Dendritic cell treated with granulocyte-macrophage colony-stimulating factor and Interleukin-4, amounts not matched to agents 40 ng/mL and 50 ng/mL, for 4 days (primary cell): ENCODE results near the gene AQP7.
"Not testable (repeated sequence)": the region's sequence is repeated elsewhere in the genome, so short reads cannot be mapped to it uniquely, and the experiment has no call there.

ENCODE experiments used
- H3K27ac Mint-ChIP-seq: one replicate; pipeline ENCODE4 v1.8.0; 2022; ENCODE audit warnings: mild to moderate bottlenecking, mixed read lengths
- H3K27me3 Mint-ChIP-seq: one replicate; pipeline ENCODE4 v1.8.0; 2022; ENCODE audit warnings: mild to moderate bottlenecking, mixed read lengths
- H3K36me3 Mint-ChIP-seq: one replicate; pipeline ENCODE4 v1.8.0; 2022; ENCODE audit warnings: low read depth, mixed read lengths
- H3K4me1 Mint-ChIP-seq: one replicate; pipeline ENCODE4 v1.8.0; 2022; ENCODE audit warnings: low read depth, mixed read lengths
- H3K4me3 Mint-ChIP-seq: one replicate; pipeline ENCODE4 v1.8.0; 2022; ENCODE audit warnings: mild to moderate bottlenecking, moderate library complexity, mixed read lengths
- H3K9me3 Mint-ChIP-seq: one replicate; pipeline ENCODE4 v1.8.0; 2022; ENCODE audit warnings: mixed read lengths
- intact Hi-C: fragments of 100-400 bp; cut with micrococcal nuclease; formaldehyde crosslinking; loops from one replicate; pipeline ENCODE4 v1.15.0; 2022

AQP7 gene

DNA sequence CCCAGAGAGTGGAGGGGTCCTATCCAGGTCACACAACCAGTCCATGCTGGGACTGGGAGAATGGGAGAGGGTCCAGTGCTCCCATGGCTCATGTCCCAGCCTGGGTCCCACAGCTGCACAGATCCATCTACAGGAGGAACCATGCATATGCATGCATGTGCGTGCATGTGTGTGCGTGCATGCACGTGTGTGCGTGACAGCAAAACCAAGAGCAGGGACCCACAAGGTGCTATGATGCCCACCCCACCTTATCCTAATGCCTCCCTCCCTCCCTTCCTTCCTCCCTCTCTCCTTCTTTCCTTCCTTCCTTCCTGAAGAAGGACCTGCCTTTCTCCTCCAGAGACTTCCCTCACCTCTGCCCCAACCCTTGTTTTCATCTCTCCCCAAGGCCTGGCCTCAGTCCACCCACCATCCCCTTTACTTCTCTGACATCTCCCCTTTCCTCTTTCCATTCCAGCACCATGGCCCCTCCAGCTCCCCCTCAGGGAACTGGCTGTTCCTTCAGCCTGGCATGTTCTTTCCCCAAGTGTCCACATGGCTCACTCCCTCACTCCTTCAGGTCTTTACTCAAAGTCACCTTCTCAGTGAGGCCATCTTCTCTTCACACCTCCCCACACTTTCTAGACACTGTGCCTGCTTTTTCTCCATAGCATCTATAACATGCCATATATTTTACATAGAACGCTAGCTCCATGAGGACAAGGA is 21.8 kb downstream of the AQP7 start:
- H3K27ac Mint-ChIP-seq = no peak overlapping the region
- H3K4me1 Mint-ChIP-seq = peaks cover 8% of the 10 kb centered on the region
- H3K27me3 Mint-ChIP-seq = no peaks in the 10 kb centered on the region
- intact Hi-C loops = no loop called here
- H3K9me3 Mint-ChIP-seq = no peaks in the 10 kb centered on the region
- no peaks in the 10 kb centered on the region for H3K36me3 Mint-ChIP-seq
- no peak overlapping the region for H3K4me3 Mint-ChIP-seq

DNA sequence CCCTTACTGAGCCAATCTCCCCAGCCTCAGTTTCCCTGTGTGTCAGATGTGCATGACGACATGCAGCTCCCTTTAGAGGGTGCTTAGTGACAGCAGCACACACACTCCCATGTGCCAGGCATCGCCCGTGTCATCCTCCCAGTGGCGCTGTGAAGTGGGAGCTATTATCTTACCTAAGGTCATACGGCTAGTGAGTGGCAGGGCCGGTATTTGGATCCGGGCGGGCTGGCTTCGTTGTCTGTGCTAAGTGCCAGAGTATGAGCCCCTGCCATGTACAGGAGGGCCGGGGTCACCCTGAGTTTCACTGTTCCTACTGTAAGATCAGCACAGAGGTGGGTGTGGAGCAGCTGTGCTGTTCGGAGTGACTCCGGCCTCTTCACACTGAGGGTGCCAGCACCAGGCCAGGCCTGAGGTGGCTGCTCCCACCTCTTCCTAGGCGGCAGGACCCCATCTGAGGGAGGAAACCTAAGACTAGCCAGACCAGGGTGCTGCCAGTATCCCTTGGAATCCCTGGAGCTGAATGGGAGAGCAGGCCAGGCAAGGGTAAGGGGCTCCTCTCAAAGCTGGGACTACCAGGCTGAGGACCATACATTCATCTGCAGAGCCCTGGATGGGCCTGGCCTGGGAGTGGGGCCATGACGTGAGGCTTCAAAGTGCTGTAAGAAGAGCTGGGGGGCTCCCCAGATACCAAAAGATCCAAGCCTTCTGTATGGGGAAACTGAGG is 22.5 kb downstream of the AQP7 start:
- Mint-ChIP-seq H3K9me3 (no peaks in the 10 kb centered on the region), H3K4me3 (no peak overlapping the region), H3K36me3 (no peaks in the 10 kb centered on the region), H3K27ac (no peak overlapping the region), H3K4me1 (peaks cover 14% of the 10 kb centered on the region), H3K27me3 (no peaks in the 10 kb centered on the region)
- intact Hi-C loops = loop anchor here (10.0 kb wide), 2 partner anchors 85 to 135 kb away; no protein-coding TSS in a partner anchor

DNA sequence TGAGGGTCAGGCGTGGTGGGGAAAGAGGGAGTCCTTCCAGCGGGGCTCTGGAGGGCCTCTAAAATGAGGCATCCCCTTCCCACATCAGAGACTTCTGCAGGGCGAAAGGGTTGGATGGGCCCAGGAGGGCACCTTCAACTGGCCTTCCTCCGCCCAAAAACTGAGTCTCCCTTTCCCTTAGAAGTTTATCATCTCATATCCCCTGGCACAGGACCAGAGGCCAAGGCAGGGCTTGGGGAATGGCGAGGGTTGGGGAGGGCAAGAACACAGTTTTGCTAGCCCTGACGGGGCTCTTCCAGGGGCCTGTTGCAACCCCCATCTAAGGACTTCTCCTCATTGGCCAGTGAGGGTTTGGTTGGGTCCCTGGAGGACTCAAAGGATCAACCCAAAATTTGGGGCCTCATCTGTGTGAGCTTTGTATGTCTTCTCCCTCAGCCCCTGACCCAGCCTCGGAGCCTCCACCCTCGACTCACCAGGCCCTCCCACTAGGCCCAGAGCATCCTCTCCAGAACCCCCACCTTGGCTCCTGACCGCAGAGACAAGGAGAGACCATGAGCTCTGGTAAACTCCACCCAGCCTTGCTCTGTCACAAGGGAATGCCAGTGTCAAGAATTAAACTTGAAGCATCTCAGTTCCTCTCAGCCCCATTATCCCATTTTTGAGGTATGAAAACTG is 24.1 kb downstream of the AQP7 start:
- intact Hi-C loops = loop anchor here (10.0 kb wide), 2 partner anchors 87 to 137 kb away; no protein-coding TSS in a partner anchor

DNA sequence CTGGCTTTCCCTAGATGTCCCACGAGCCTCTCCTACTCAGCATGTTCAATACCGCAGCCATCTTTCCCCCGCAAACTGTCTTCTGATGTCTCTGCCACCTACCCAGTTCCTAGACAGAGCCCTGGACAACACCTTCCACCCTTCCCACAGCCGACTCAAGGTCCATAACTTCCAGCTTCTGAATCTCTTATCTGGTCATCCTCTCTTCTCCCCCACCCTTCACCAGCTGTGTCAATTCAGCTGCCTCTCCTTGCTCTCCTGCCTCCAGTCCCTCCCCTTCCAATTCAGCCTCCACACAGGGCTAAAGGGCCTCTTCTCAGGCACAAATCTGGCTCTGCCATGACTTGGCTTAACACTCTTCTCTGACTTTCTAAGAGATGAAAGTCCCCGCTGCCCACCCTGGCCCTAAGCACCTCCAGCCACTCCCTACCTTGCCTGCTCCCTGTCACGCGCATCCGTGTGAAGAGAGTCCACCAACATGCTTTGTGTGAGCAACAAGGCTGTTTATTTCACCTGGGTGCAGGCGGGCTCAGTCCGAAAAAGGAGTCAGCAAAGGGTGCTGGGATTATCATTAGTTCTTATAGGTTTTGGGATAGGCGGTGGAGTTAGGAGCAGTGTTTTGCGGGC is 25.2 kb downstream of the AQP7 start:
- intact Hi-C loops = loop anchor here (10.0 kb wide), 2 partner anchors 88 to 138 kb away; no protein-coding TSS in a partner anchor
- H3K4me3 Mint-ChIP-seq = no peak overlapping the region
- peaks cover 6% of the 10 kb centered on the region for H3K36me3 Mint-ChIP-seq
- H3K27me3 Mint-ChIP-seq = no peaks in the 10 kb centered on the region
- H3K27ac Mint-ChIP-seq = peak overlapping the region; percentile 15
- H3K4me1 Mint-ChIP-seq = peaks cover 14% of the 10 kb centered on the region
- no peaks in the 10 kb centered on the region for H3K9me3 Mint-ChIP-seq

More for the DNA sequence above, 24.1 kb downstream of the AQP7 start:
- no peaks in the 10 kb centered on the region for H3K27me3 Mint-ChIP-seq
- no peaks in the 10 kb centered on the region for H3K36me3 Mint-ChIP-seq
- H3K9me3 Mint-ChIP-seq = no peaks in the 10 kb centered on the region
- peaks cover 14% of the 10 kb centered on the region for H3K4me1 Mint-ChIP-seq
- no peak overlapping the region for H3K4me3 Mint-ChIP-seq
- H3K27ac Mint-ChIP-seq = no peak overlapping the region

DNA sequence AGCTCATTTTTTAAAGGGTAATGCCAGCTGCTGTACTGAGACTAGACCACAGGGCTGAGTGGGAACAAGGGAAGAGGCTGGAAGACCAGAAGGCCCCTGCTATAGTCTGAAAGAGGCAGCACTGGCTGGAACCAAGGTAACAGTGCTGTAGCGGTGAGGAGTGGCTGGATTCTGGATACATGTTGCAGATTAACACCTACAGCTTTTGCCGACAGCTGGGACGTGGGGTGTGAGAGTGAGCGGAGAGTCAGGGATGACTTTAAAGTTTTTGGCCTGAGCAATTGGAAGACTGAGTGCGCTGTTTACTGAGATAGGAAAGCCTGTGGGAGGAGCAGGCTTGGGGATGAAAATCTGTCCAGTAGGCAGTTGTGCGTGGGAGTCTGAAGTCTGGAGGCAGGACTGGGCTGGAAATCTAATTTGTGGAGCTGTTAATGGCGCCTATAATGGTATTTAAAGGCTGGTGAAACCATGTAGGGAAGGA is 26.5 kb downstream of the AQP7 start:
- H3K9me3 Mint-ChIP-seq = no peaks in the 10 kb centered on the region
- H3K27me3 Mint-ChIP-seq = no peaks in the 10 kb centered on the region
- intact Hi-C loops = loop anchor here (10.0 kb wide), 2 partner anchors 89 to 139 kb away; no protein-coding TSS in a partner anchor
- H3K4me1 Mint-ChIP-seq = peaks cover 14% of the 10 kb centered on the region
- H3K27ac Mint-ChIP-seq = no peak overlapping the region
- H3K36me3 Mint-ChIP-seq = peaks cover 19% of the 10 kb centered on the region
- no peak overlapping the region for H3K4me3 Mint-ChIP-seq

DNA sequence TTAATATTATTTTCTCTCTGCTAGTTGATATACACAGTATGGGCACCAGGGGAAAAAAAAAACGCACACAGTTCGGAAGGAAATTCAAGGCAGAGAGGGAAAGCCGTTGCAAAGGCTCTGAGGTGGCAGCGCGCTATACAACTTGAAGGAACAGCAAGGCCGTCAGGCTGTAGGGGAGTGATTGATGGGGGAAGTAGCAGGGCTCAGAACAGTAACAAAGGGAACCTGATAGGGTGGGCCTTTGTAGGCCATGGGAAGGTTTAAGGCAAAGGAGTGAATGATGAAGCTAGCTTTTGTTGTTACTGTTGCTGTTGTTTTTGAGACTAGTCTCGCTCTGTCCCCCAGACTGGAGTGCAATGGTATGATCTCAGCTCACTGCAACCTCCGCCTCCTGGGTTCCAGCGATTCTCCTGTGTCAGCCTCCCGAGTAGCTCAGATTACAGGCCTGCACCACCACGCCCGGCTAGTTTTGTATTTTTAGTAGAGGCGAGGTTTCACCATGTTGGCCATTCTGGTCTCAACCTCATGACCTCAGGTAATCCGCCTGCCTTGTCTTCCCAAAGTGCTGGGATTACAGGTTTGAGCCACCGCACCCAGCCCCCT is 27.0 kb downstream of the AQP7 start:
- Mint-ChIP-seq H3K27me3 (no peaks in the 10 kb centered on the region), H3K36me3 (peaks cover 24% of the 10 kb centered on the region), H3K4me3 (no peak overlapping the region), H3K27ac (peak overlapping the region; percentile 23), H3K9me3 (no peaks in the 10 kb centered on the region), H3K4me1 (peaks cover 14% of the 10 kb centered on the region)
- intact Hi-C loops = loop anchor here (10.0 kb wide), 2 partner anchors 89 to 139 kb away; no protein-coding TSS in a partner anchor

DNA sequence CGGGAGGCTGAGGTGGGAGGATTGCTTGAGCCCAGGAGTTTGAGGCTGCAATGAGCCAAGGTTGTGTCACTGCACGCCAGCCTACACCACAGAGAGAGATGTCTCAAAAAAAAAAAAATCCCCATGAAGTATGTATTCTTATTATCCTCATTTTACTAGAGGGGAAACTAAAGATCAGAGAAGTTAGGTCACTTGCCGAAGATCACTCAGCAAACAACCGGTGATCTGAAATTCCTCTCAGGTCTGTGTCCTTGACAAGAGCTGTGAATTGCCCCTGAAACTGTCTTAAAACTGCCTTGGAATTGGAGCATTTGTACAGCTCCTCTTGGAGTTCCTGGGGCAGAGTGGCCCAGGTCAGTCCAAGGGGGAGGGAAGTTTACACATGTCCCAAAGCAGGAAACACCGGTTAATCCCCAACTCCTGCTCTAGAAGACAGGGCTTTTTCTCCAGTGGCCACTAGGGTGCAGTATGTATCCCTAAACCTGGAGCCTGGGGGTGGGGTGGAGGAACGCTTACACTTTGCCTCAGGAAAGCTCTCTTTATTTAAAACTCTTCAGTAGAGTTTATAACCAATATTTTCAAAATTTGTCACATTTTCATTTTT is 27.6 kb downstream of the AQP7 start:
- intact Hi-C loops = loop anchor here (10.0 kb wide), 2 partner anchors 90 to 140 kb away; no protein-coding TSS in a partner anchor
- H3K4me3 Mint-ChIP-seq = no peak overlapping the region
- no peaks in the 10 kb centered on the region for H3K27me3 Mint-ChIP-seq
- peaks cover 30% of the 10 kb centered on the region for H3K36me3 Mint-ChIP-seq
- peaks cover 14% of the 10 kb centered on the region for H3K4me1 Mint-ChIP-seq
- H3K9me3 Mint-ChIP-seq = no peaks in the 10 kb centered on the region
- peak overlapping the region; percentile 23 for H3K27ac Mint-ChIP-seq

DNA sequence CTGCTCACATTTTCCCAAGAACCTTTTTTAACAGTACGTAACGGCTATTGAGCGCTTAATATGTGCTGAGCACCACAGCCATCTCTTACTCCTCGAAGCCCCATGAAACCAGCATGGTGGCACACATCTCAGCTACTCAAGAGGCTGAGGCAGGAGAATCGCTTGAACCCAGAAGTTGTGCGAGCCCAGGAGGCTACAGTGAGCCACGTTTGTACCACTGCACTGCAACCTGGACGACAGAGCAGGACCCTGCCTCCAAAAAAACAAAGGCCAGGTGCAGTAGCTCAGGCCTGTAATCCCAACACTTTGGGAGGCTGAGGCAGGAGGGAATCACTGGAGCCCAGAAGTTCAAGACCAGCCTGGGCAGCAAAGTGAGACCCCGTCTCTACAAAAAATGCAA is 28.2 kb downstream of the AQP7 start:
- H3K4me1 Mint-ChIP-seq = peaks cover 14% of the 10 kb centered on the region
- peaks cover 36% of the 10 kb centered on the region for H3K36me3 Mint-ChIP-seq
- no peaks in the 10 kb centered on the region for H3K27me3 Mint-ChIP-seq
- no peak overlapping the region for H3K4me3 Mint-ChIP-seq
- intact Hi-C loops = loop anchor here (10.0 kb wide), 2 partner anchors 91 to 141 kb away; no protein-coding TSS in a partner anchor
- no peaks in the 10 kb centered on the region for H3K9me3 Mint-ChIP-seq
- H3K27ac Mint-ChIP-seq = no peak overlapping the region

DNA sequence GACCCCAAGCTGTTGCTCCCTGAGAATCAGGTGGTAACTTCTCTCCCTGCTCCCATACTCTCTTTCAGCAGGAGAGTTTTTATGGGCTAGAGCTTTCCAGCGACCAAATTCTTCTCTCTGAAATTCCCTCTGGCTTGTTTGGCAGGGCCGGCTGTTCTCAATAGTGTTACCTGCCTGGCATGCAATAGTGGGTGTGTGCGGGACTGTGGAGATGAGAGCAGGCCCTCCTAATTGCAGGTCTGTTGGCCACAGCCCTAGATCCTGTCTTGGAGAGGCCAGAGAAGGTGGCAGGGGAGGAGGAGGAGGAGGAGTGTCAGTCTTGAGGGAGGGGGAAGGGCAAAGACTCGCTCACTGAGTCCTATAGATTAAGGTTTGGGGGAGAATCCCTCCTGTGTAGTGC is 29.5 kb downstream of the AQP7 start:
- H3K4me3 Mint-ChIP-seq = no peak overlapping the region
- no peaks in the 10 kb centered on the region for H3K9me3 Mint-ChIP-seq
- intact Hi-C loops = loop anchor here (10.0 kb wide), 2 partner anchors 92 to 142 kb away; no protein-coding TSS in a partner anchor
- H3K27ac Mint-ChIP-seq = peak overlapping the region; percentile 15
- peaks cover 49% of the 10 kb centered on the region for H3K36me3 Mint-ChIP-seq
- H3K4me1 Mint-ChIP-seq = peaks cover 14% of the 10 kb centered on the region
- H3K27me3 Mint-ChIP-seq = no peaks in the 10 kb centered on the region

DNA sequence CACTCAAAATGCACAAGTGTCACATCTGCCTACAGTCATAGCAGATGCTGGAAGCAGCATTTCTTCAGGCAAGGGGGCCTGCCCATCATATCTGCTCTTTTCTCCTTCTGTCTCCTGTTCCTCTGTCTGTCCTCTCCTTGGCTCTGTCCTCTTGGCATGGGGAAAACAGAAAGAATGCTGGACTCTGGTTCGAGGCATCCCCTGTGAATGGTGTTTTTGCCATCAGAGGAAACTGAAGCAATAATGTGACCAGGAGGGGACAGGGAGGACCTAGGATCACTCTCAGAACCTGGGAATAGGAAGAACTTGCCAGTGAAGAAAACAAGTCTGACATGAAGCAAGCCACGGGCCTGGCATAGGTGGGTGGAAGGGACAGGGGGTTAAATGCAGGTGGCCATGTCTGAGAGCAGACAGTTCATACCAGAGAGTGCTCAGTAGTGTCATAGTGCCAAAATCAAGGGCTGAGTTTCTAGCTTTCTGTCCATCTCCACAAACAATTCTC is 35.3 kb downstream of the AQP7 start:
- no peaks in the 10 kb centered on the region for H3K27me3 Mint-ChIP-seq
- peaks cover 98% of the 10 kb centered on the region for H3K36me3 Mint-ChIP-seq
- H3K9me3 Mint-ChIP-seq = no peaks in the 10 kb centered on the region
- intact Hi-C loops = no loop called here
- H3K4me3 Mint-ChIP-seq = no peak overlapping the region
- H3K4me1 Mint-ChIP-seq = no peaks in the 10 kb centered on the region
- no peak overlapping the region for H3K27ac Mint-ChIP-seq

DNA sequence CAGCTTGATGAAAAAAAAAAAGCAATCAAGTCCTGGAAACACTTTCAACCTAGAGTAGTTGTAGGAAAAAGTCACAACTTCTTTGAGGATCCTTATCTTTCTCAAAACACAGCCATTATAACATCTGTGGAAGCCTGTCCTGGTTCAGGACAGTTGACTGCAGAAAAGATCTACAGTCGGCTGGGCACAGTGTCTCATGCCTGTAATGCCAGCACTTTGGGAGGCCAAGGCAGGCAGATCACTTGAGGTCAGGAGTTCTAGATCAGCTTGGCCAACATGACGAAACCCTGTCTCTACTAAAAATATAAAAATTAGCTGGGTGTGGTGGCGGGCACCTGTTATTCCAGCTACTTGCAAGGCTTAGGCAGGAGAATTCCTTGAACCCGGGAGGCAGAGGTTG is 37.6 kb downstream of the AQP7 start:
- intact Hi-C loops, H3K27ac Mint-ChIP-seq, H3K4me1 Mint-ChIP-seq, H3K4me3 Mint-ChIP-seq, H3K9me3 Mint-ChIP-seq, H3K27me3 Mint-ChIP-seq: not testable (repeated sequence)
- peaks cover 90% of the 10 kb centered on the region for H3K36me3 Mint-ChIP-seq

DNA sequence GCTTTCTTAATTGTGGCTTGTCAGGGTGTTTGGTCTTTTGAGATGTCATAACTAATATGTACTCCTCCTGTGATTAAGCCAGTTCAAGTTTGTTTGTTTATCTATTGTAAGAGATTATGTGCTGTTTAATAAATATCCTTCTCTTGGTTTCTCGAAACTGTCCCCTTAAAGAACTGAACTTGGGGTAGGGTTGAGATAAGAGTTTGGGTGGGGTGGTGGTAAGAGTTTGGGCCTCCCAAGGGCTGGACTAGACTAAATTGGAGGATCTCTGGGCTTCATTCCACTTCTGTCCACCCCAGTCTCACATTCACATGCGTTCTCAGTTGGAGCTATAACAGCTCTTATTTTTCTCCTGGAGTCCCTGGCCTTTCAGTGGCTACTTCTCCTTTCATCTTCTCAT is 38.2 kb downstream of the AQP7 start:
- H3K27ac Mint-ChIP-seq = no peak overlapping the region
- intact Hi-C loops = no loop called here
- H3K4me1 Mint-ChIP-seq = no peaks in the 10 kb centered on the region
- H3K36me3 Mint-ChIP-seq = peaks cover 88% of the 10 kb centered on the region
- H3K27me3 Mint-ChIP-seq = no peaks in the 10 kb centered on the region
- H3K9me3 Mint-ChIP-seq = no peaks in the 10 kb centered on the region
- H3K4me3 Mint-ChIP-seq = no peak overlapping the region

DNA sequence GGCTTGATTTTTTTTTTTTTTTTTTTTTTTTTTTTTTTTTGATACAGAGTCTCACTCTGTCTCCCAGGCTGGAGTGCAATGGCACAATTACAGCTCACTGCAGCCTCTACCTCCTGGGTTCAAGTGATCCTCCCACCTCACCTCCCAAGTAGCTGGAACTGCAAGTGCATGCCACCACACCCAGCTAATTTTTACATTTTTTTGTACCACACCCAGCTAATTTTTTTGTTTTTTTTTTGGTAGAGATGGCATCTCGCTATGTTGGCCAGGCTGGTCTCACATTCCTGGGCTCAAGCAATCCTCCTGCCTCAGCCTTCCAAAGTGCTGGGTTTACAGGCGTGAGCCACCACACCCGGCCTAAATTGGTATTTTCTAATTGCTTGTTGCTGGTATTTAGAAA is 43.7 kb downstream of the AQP7 start:
- H3K27me3 Mint-ChIP-seq, H3K9me3 Mint-ChIP-seq, H3K27ac Mint-ChIP-seq, intact Hi-C loops, H3K4me1 Mint-ChIP-seq, H3K4me3 Mint-ChIP-seq: not testable (repeated sequence)
- H3K36me3 Mint-ChIP-seq = peaks cover 80% of the 10 kb centered on the region
